ENCODE data around the gene TGM3. TPM values are rescaled to one million over a fixed set of nuclear protein-coding genes. Genes with fewer than 3 reads are reported as not detected.

TGM3 gene
- total and polyA plus RNA-seq, 10 of the 15 experiments (the other 5 are each of a cell fraction or from before 2014, with no cell fraction given), result not detected

- TF ChIP-seq CUX1 (IDR thresholded peaks at IDR 0.05; ENCODE audit: insufficient replicate concordance, low read depth, low read length) (no peak), CREM (IDR thresholded peaks at IDR 0.05; ENCODE audit: low read depth) (no peak), CEBPB (IDR thresholded peaks at IDR 0.05; ENCODE audit: borderline replicate concordance in 1 of 2, low read depth in 2 of 2, low read length in 2 of 2) (no peak), YY1 (IDR thresholded peaks at IDR 0.05; ENCODE audit: low read depth, low read length) (no peak), ESRRA (IDR thresholded peaks at IDR 0.05; ENCODE audit: low read length) (no peak), ZSCAN29 (IDR thresholded peaks at IDR 0.05) (no peak), PAX8 (IDR thresholded peaks at IDR 0.05) (no peak), IRF4 (IDR thresholded peaks at IDR 0.05; ENCODE audit: low read depth, low read length) (no peak), CBX3 (IDR thresholded peaks at IDR 0.05; ENCODE audit: borderline replicate concordance, low read depth) (no peak), NFXL1 (IDR thresholded peaks at IDR 0.05; ENCODE audit: borderline replicate concordance) (no peak), ZZZ3 (IDR thresholded peaks at IDR 0.05; ENCODE audit: control insufficient read depth, insufficient read length, low read depth) (no peak), CHD4 (IDR thresholded peaks at IDR 0.05) (no peak), RAD51 (IDR thresholded peaks at IDR 0.05) (no peak), KAT2A (conservative IDR thresholded peaks at IDR 0.05; ENCODE audit: control insufficient read depth, low read depth, low read length) (no peak), ZNF687 (IDR thresholded peaks at IDR 0.05) (no peak), SIN3A (IDR thresholded peaks at IDR 0.05; ENCODE audit: low read depth, low read length) (no peak)
- TF ChIP-seq, protein P1, sequence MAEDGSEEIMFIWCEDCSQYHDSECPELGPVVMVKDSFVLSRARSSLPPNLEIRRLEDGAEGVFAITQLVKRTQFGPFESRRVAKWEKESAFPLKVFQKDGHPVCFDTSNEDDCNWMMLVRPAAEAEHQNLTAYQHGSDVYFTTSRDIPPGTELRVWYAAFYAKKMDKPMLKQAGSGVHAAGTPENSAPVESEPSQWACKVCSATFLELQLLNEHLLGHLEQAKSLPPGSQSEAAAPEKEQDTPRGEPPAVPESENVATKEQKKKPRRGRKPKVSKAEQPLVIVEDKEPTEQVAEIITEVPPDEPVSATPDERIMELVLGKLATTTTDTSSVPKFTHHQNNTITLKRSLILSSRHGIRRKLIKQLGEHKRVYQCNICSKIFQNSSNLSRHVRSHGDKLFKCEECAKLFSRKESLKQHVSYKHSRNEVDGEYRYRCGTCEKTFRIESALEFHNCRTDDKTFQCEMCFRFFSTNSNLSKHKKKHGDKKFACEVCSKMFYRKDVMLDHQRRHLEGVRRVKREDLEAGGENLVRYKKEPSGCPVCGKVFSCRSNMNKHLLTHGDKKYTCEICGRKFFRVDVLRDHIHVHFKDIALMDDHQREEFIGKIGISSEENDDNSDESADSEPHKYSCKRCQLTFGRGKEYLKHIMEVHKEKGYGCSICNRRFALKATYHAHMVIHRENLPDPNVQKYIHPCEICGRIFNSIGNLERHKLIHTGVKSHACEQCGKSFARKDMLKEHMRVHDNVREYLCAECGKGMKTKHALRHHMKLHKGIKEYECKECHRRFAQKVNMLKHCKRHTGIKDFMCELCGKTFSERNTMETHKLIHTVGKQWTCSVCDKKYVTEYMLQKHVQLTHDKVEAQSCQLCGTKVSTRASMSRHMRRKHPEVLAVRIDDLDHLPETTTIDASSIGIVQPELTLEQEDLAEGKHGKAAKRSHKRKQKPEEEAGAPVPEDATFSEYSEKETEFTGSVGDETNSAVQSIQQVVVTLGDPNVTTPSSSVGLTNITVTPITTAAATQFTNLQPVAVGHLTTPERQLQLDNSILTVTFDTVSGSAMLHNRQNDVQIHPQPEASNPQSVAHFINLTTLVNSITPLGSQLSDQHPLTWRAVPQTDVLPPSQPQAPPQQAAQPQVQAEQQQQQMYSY (CRISPR knock-in tag; IDR thresholded peaks at IDR 0.05), result no peak
- TF ChIP-seq, protein P2, sequence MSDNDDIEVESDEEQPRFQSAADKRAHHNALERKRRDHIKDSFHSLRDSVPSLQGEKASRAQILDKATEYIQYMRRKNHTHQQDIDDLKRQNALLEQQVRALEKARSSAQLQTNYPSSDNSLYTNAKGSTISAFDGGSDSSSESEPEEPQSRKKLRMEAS (IDR thresholded peaks at IDR 0.05; ENCODE audit: low read depth, low read length), result no peak
Measured at GRCh38 chr20:2379511-2380229, 83.9 kb downstream of the TGM3 start (continued).

Measured in GM12878 (cell line).